ENCODE measurements around the gene TMEM225B.

The TMEM225B gene

DNA sequence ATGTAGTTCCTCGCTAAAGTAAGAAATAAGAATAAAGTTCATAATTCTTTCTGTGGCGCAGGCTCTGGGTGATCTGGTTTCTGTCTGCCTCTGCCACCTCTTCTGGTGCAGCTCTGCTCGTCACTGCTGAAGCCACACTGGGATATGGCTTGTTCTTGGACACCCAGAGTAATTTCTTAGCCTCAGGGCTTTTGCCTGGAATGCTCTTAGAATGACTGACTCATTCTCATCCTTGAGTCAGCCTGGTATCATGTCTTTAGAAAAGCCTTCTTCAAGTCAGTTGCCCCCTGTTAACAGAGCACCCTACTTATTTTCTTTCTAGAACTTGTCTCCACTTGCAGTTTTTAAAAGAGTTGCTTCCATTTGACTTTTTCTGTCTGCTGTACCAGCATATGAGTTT, 20.7 kb downstream of the TMEM225B start:
- in situ Hi-C loops (cut with HindIII; ENCODE audit: low pct_unique_long_range_greater_than_20kb, low sequenced_read_pairs) = no loop called here
- no peak for TF ChIP-seq JUND (IDR thresholded peaks at IDR 0.05; ENCODE audit: low read depth)
- DNase-seq (ENCODE audit: low read depth in 1 of 2, low spot score in 1 of 2) = no peak

- no peak for TF ChIP-seq JUND (IDR thresholded peaks at IDR 0.05; ENCODE audit: low read depth)
- in situ Hi-C loops (cut with HindIII; ENCODE audit: low pct_unique_long_range_greater_than_20kb, low sequenced_read_pairs) = no loop called here
- no peak for DNase-seq (ENCODE audit: low read depth in 1 of 2, low spot score in 1 of 2)
These were observed 21.6 kb downstream of the TMEM225B start for GRCh38 chr7:99619571-99620130.

- no peak for TF ChIP-seq JUND (IDR thresholded peaks at IDR 0.05; ENCODE audit: low read depth)
- no peak for DNase-seq (ENCODE audit: low read depth in 1 of 2, low spot score in 1 of 2)
- in situ Hi-C loops (cut with HindIII; ENCODE audit: low pct_unique_long_range_greater_than_20kb, low sequenced_read_pairs) = no loop called here
These were observed 23.2 kb downstream of the TMEM225B start for GRCh38 chr7:99621271-99621670.

DNA sequence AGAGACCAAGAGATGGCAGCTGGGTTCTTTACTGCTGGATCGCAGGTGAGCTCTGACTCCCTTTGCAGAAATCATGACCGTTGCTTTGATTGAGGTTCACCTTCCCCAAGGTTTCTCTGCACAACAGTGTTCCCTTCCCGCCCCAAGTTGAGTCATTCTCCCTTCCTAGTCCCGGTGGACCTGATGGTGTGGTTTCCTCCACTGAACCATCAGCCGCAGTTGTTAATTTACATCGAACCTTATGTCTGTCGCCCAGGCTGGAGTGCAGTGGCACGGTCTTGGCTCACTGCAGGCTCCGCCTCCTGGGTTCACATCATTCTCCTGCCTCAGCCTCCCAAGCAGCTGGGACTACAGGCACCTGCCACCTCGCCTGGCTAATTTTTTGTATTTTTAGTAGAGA, 24.5 kb downstream of the TMEM225B start:
- DNase-seq (ENCODE audit: low read depth in 1 of 2, low spot score in 1 of 2) = no peak
- in situ Hi-C loops (cut with HindIII; ENCODE audit: low pct_unique_long_range_greater_than_20kb, low sequenced_read_pairs) = no loop called here
- TF ChIP-seq JUND (IDR thresholded peaks at IDR 0.05; ENCODE audit: low read depth) = no peak

- no peak for DNase-seq (ENCODE audit: low read depth in 1 of 2, low spot score in 1 of 2)
- no peak for TF ChIP-seq JUND (IDR thresholded peaks at IDR 0.05; ENCODE audit: low read depth)
- in situ Hi-C loops (cut with HindIII; ENCODE audit: low pct_unique_long_range_greater_than_20kb, low sequenced_read_pairs) = no loop called here
These were observed 25.1 kb downstream of the TMEM225B start for GRCh38 chr7:99623091-99623693.

DNA sequence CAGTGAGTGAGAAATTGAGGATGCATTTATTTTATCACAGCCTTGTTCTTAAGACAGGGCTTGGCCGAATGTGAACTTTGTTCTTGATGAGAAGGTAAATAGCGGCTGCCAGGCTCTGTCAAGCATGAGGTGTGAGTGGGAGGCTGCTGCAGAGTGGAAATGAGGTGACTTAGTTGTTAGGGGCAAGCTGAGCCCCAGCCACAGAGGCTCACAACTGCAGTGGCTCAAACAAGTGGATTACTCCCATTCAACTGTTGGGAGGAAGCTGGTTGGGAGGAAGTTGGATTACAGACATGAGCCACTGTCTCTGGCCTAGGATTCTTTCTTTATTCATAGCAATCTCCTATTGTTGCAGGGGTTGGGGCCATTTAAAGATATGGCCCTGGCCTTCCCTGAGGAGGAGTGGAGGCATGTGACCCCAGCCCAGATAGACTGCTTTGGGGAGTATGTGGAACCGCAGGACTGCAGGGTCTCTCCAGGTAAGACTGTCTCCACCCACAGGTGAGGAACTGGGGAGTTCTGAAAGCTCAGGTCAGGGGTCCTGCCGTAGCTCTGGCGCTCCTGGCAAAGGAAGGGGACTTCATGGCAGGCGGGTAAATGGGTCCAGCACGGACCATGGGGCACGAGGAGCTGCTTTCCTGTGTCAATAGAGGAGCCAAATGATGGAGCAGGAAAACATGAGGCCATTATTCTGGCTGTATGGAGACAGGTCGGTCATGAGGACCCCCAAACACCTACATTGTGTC, 25.8 kb downstream of the TMEM225B start:
- no peak for DNase-seq (ENCODE audit: low read depth in 1 of 2, low spot score in 1 of 2)
- no peak for TF ChIP-seq JUND (IDR thresholded peaks at IDR 0.05; ENCODE audit: low read depth)
- in situ Hi-C loops (cut with HindIII; ENCODE audit: low pct_unique_long_range_greater_than_20kb, low sequenced_read_pairs) = no loop called here

DNA sequence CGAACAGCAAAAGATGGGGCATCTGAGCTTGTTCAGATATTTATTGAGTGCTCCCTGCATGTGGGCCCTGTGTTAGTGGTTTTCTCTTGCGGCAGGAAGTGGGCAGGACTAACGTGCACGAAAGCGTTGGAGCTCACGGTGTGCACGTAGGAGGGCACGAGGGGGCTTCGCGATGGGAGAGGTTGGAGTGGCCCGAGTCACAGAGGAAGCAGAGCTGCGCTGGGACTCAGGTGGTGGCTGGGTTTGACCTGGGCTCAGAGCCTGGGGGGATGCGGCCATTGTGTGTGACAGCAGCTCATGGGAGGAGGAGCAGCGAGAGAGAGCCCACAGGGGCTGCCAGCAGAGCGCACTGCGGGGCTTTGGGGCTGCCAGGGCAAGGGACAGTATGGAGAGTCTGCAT, 26.4 kb downstream of the TMEM225B start:
- no peak for TF ChIP-seq JUND (IDR thresholded peaks at IDR 0.05; ENCODE audit: low read depth)
- no peak for DNase-seq (ENCODE audit: low read depth in 1 of 2, low spot score in 1 of 2)
- in situ Hi-C loops (cut with HindIII; ENCODE audit: low pct_unique_long_range_greater_than_20kb, low sequenced_read_pairs) = no loop called here

DNA sequence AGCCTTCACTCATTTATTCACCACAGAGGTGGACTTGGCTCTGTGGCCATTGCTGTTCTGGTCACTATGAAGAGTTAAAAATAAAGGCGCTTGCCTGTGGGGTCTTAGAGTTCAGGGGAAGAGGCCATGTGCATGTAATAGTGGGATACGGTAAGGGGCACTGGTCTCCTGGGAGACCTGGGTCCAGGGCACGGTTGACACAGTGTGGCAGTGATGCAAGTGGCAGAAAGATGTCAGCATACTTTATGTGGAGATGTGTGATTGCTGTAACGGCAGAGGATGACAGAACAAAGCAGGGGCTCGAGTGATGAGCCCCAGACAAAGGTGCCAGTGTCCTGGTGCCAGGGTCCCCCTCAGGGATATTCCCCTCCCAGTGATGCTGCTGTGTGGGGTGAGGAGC, 27.3 kb downstream of the TMEM225B start:
- TF ChIP-seq JUND (IDR thresholded peaks at IDR 0.05; ENCODE audit: low read depth) = no peak
- no peak for DNase-seq (ENCODE audit: low read depth in 1 of 2, low spot score in 1 of 2)
- in situ Hi-C loops (cut with HindIII; ENCODE audit: low pct_unique_long_range_greater_than_20kb, low sequenced_read_pairs) = no loop called here

GRCh38 chr7:99625961-99626360, 27.9 kb downstream of the TMEM225B start:
- in situ Hi-C loops (cut with HindIII; ENCODE audit: low pct_unique_long_range_greater_than_20kb, low sequenced_read_pairs) = no loop called here
- no peak for TF ChIP-seq JUND (IDR thresholded peaks at IDR 0.05; ENCODE audit: low read depth)
- DNase-seq (ENCODE audit: low read depth in 1 of 2, low spot score in 1 of 2) = no peak

- in situ Hi-C loops (cut with HindIII; ENCODE audit: low pct_unique_long_range_greater_than_20kb, low sequenced_read_pairs) = no loop called here
- no peak for DNase-seq (ENCODE audit: low read depth in 1 of 2, low spot score in 1 of 2)
- TF ChIP-seq JUND (IDR thresholded peaks at IDR 0.05; ENCODE audit: low read depth) = no peak
These were observed 28.6 kb downstream of the TMEM225B start for GRCh38 chr7:99626661-99627060.

DNA sequence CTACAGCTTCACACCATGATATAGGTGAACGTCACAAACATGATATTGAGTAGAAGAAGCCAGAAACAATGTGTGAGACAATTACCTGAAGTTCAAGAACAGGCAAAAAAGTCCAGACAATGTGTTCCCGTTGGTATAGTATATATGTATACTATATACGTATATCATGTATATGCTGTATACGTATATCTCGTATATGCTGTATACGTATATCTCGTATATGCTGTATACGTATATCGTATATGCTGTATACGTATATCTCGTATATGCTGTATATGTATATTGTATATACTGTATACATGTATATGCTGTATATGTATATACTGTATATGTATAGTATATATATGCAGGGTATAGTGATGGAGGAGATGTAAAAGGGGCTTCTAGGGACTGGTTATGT, 29.4 kb downstream of the TMEM225B start:
- in situ Hi-C loops (cut with HindIII; ENCODE audit: low pct_unique_long_range_greater_than_20kb, low sequenced_read_pairs) = no loop called here
- no peak for TF ChIP-seq JUND (IDR thresholded peaks at IDR 0.05; ENCODE audit: low read depth)
- no peak for DNase-seq (ENCODE audit: low read depth in 1 of 2, low spot score in 1 of 2)

DNA sequence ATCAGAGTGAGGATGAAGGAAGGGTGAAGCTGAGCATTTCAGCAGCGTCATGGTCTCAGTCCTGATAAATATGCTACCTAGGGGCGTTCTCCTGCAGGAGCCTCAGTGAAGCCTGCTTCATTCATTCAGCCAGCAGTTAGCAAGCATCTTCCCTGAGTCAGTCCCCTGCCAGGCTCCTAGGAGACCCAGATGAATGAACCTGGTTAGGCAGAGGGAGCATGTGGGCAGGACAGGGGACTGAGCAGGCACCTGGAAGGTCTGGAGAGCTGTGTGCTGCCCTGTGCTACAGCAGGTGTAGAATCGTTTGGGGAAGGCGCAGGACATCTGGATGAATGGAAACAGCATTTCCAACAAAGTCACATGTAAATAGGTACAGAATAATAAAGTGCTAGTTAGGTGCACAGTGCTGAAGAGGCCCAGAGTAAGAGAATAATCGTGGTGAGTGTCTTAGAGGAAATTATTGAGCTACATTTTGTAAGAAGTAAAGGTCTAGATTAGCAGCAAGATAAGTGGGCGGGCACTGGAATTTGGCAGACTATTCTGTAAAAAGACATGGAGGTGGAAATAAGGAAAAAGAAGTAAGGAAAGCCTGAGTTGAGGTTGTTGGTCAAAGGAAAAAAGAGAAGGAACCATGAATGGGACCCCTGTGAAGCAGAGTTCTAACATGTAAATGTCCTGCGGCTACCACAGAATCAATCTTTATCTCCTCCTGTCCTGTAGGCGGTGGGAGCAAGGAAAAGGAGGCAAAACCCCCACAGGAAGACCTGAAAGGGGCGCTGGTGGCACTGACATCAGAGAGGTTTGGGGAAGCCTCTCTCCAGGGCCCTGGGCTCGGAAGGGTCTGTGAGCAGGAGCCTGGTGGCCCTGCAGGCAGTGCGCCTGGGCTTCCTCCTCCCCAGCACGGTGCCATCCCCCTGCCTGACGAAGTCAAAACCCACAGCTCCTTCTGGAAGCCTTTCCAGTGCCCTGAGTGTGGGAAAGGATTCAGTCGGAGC, 30.7 kb downstream of the TMEM225B start:
- in situ Hi-C loops (cut with HindIII; ENCODE audit: low pct_unique_long_range_greater_than_20kb, low sequenced_read_pairs) = no loop called here

More for the DNA sequence above, 30.7 kb downstream of the TMEM225B start:
- TF ChIP-seq JUND (IDR thresholded peaks at IDR 0.05; ENCODE audit: low read depth) = no peak
- no peak for DNase-seq (ENCODE audit: low read depth in 1 of 2, low spot score in 1 of 2)

Data from T47D (cell line).